HepG2 (cell line): ENCODE measurements around the gene SOX5. TPM values are rescaled to one million over a fixed set of nuclear protein-coding genes. Genes with fewer than 3 reads are reported as not detected.

Source experiments
- ARNT ChIP-seq: fragments of 450-650 bp; IDR thresholded peaks from 2 replicates; pipeline ENCODE4 v1.6.1; 2017
- CENPX ChIP-seq: sonication (generic); formaldehyde crosslinking; IDR thresholded peaks from 2 replicates; pipeline ENCODE4 v1.9.0; 2021; ENCODE audit warnings: mild to moderate bottlenecking, missing genetic modification reagents, moderate library complexity
- ESRRA ChIP-seq: sonication (generic); formaldehyde crosslinking; IDR thresholded peaks from 2 replicates; pipeline ENCODE4 v1.5.1; 2020; ENCODE audit warnings: mild to moderate bottlenecking, low read depth, missing genetic modification reagents
- FOSL1 ChIP-seq: sonication (generic); formaldehyde crosslinking; IDR thresholded peaks from 2 replicates; pipeline ENCODE4 v1.9.0; 2021; ENCODE audit warnings: missing genetic modification reagents, borderline replicate concordance
- FOXC1 ChIP-seq: sonication (generic); formaldehyde crosslinking; IDR thresholded peaks from 2 replicates; pipeline ENCODE4 v1.8.0; 2022; ENCODE audit warnings: mild to moderate bottlenecking, missing genetic modification reagents, borderline replicate concordance
- GMEB1 ChIP-seq: sonication (generic); formaldehyde crosslinking; IDR thresholded peaks from 2 replicates; pipeline ENCODE4 v1.5.1; 2020; ENCODE audit warnings: missing genetic modification reagents, mild to moderate bottlenecking, borderline replicate concordance
- HNF4A ChIP-seq: sonication (generic); formaldehyde crosslinking; IDR thresholded peaks from 2 replicates; pipeline ENCODE4 v1.4.0; 2020; ENCODE audit warnings: missing genetic modification reagents
- KDM2A ChIP-seq: sonication (generic); formaldehyde crosslinking; IDR thresholded peaks from 2 replicates; pipeline ENCODE4 v1.4.0; 2020; ENCODE audit warnings: low read depth, missing genetic modification reagents, borderline replicate concordance
- NFYC ChIP-seq: IDR thresholded peaks from 2 replicates; pipeline ENCODE4 v1.6.1; 2016; ENCODE audit warnings: missing genetic modification reagents, missing compliant biosample characterization
- NKX3-1 ChIP-seq: sonication (generic); formaldehyde crosslinking; IDR thresholded peaks from 2 replicates; pipeline ENCODE4 v1.5.0; 2020; ENCODE audit warnings: missing genetic modification reagents
- ONECUT2 ChIP-seq: sonication (generic); formaldehyde crosslinking; IDR thresholded peaks from 2 replicates; pipeline ENCODE4 v1.4.0; 2020; ENCODE audit warnings: missing genetic modification reagents
- PHB2 ChIP-seq: fragments of 450-650 bp; IDR thresholded peaks from 2 replicates; pipeline ENCODE4 v1.6.1; 2018; ENCODE audit not compliant: partially characterized antibody
- PITX1 ChIP-seq: sonication (generic); formaldehyde crosslinking; IDR thresholded peaks from 2 replicates; pipeline ENCODE4 v1.5.1; 2020; ENCODE audit warnings: mild to moderate bottlenecking, missing genetic modification reagents
- POGZ ChIP-seq: sonication (generic); formaldehyde crosslinking; IDR thresholded peaks from 2 replicates; pipeline ENCODE4 v1.4.0; 2020; ENCODE audit warnings: mild to moderate bottlenecking, missing genetic modification reagents
- POLR2A ChIP-seq, 2 experiments: IDR thresholded peaks; 2 replicates each; pipeline ENCODE4 v1.6.1; 2011; ENCODE audit warnings: low read depth in 2 of 2, low read length in 2 of 2, mild to moderate bottlenecking in 1 of 2, moderate library complexity in 1 of 2; ENCODE audit not compliant: insufficient read depth in 1 of 2
- RARA ChIP-seq: IDR thresholded peaks from 2 replicates; pipeline ENCODE4 v1.6.1; 2016; ENCODE audit warnings: missing genetic modification reagents, missing compliant biosample characterization
- TEF ChIP-seq: sonication (generic); formaldehyde crosslinking; IDR thresholded peaks from 2 replicates; pipeline ENCODE4 v1.5.0; 2020; ENCODE audit warnings: missing genetic modification reagents
- THRA ChIP-seq: sonication (generic); formaldehyde crosslinking; IDR thresholded peaks from 2 replicates; pipeline ENCODE4 v1.4.0; 2020; ENCODE audit warnings: missing genetic modification reagents, borderline replicate concordance
- ZBTB25 ChIP-seq: IDR thresholded peaks from 2 replicates; pipeline ENCODE4 v1.6.1; 2018; ENCODE audit warnings: missing genetic modification reagents
- ZMYM4 ChIP-seq: sonication (generic); formaldehyde crosslinking; IDR thresholded peaks from 2 replicates; pipeline ENCODE4 v1.8.1; 2023; ENCODE audit warnings: mild to moderate bottlenecking, missing genetic modification reagents
- ZNF224 ChIP-seq: sonication (generic); formaldehyde crosslinking; IDR thresholded peaks from 2 replicates; pipeline ENCODE4 v1.5.0; 2020; ENCODE audit warnings: mild to moderate bottlenecking, missing genetic modification reagents
- ZNF335 ChIP-seq: sonication (generic); formaldehyde crosslinking; IDR thresholded peaks from 2 replicates; pipeline ENCODE4 v1.4.0; 2020; ENCODE audit warnings: missing genetic modification reagents
- ZNF383 ChIP-seq: sonication (generic); formaldehyde crosslinking; IDR thresholded peaks from 2 replicates; pipeline ENCODE4 v1.4.0; 2020; ENCODE audit warnings: missing genetic modification reagents, mild to moderate bottlenecking, borderline replicate concordance
- ZNF484 ChIP-seq: sonication (generic); formaldehyde crosslinking; IDR thresholded peaks from 2 replicates; pipeline ENCODE4 v1.5.1; 2020; ENCODE audit warnings: mild to moderate bottlenecking, low read depth, missing genetic modification reagents, borderline replicate concordance
- ZSCAN22 ChIP-seq: sonication (generic); formaldehyde crosslinking; IDR thresholded peaks from 2 replicates; pipeline ENCODE4 v1.4.0; 2020; ENCODE audit warnings: mild to moderate bottlenecking, missing genetic modification reagents
- polyA plus RNA-seq, 8 experiments: library from polyadenylated mRNA; depleted of rRNA in 3 of 8; stranded (reverse) in 7 of 8; unstranded in 1 of 8; fragments of >200 nt; fragmentation: Illumina TruSeq in 4 of 8; extraction: Trizol in 4 of 8; gene quantifications; 2 replicates each; pipeline versions ENCODE4 v1.2.1 to v1.2.3, GENCODE V29; 2011 to 2016; ENCODE audit warnings: low read depth in 4 of 8, missing spikeins in 1 of 8, mixed read lengths in 1 of 8; ENCODE audit not compliant: insufficient read depth in 1 of 8
- total RNA-seq, 5 experiments: library from RNA; depleted of rRNA; stranded (reverse); fragments of >200 nt; fragmentation: Illumina TruSeq; extraction: Trizol; gene quantifications; 2 replicates each; pipeline ENCODE4 v1.2.3, GENCODE V29; 2016; ENCODE audit warnings: low read depth in 1 of 5

Gene SOX5
- total and polyA plus RNA-seq, 2 of the 13 experiments (the other 11 are each of a cell fraction or from before 2014, with no cell fraction given): 18.5 to 76.4 TPM

GRCh38 chr12:23493672-23494071 lies 455.8 kb downstream of the SOX5 start (continued):
- TF ChIP-seq ZMYM4 (CRISPR knock-in tag): peak; percentile 53
- peak; percentile 58; the same call in 1 of the 2 replicates for TF ChIP-seq TEF (CRISPR knock-in tag)
- no peak for TF ChIP-seq ARNT
- TF ChIP-seq ZBTB25 (CRISPR knock-in tag): no peak
- peak; percentile 78; the same call in 1 of the 2 replicates for TF ChIP-seq ESRRA (CRISPR knock-in tag)
- no peak for TF ChIP-seq ZSCAN22
- TF ChIP-seq ZNF335 (CRISPR knock-in tag): no peak
- no peak for TF ChIP-seq POLR2A (IDR thresholded peaks at IDR 0.05; ENCODE audit: insufficient read depth in 1 of 2, low read depth in 2 of 2, low read length in 2 of 2)
- no peak for TF ChIP-seq NKX3-1 (CRISPR knock-in tag)
- TF ChIP-seq RARA (CRISPR knock-in tag): peak; percentile 84
- peak; percentile 50; the same call in 1 of the 2 replicates for TF ChIP-seq HNF4A
- 0 out of 2 replicates have a peak, but pooled peaks have one; percentile 31 for TF ChIP-seq THRA (CRISPR knock-in tag)
- TF ChIP-seq GMEB1: no peak
- TF ChIP-seq POGZ: peak; percentile 57; the same call in 1 of the 2 replicates
- TF ChIP-seq PHB2: no peak
- peak; percentile 28; the same call in 1 of the 2 replicates for TF ChIP-seq FOSL1
- no peak for TF ChIP-seq ZNF224 (CRISPR knock-in tag)
- TF ChIP-seq ZNF484: no peak
- no peak for TF ChIP-seq ONECUT2 (CRISPR knock-in tag)
- TF ChIP-seq NFYC (CRISPR knock-in tag): peak; percentile 50; the same call in 1 of the 2 replicates
- no peak for TF ChIP-seq CENPX (CRISPR knock-in tag)
- TF ChIP-seq FOXC1: no peak
- no peak for TF ChIP-seq KDM2A
- TF ChIP-seq ZNF383 (CRISPR knock-in tag): no peak
- TF ChIP-seq PITX1 (CRISPR knock-in tag): no peak
